ENCODE data around the gene TRAPPC3L.

Gene TRAPPC3L

DNA sequence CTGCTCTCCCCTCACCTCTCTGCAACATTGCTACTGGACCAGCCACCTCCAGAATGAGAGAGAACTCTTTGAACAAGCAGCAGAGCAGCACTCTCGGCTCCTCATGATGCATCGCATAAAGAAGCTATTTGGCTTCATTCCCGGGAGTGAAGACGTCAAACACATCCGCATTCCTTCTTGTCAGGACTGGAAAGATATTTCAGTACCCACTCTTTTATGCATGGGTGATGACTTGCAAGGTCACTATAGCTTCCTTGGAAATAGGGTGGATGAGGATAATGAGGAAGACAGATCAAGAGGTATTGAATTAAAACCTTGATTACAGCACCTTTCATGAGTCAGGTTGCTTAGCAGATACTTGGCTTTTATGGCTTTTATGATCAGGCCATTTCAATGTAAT, 12.4 kb upstream of the TRAPPC3L start:
- no peak for DNase-seq (ENCODE audit: low read depth)

DNA sequence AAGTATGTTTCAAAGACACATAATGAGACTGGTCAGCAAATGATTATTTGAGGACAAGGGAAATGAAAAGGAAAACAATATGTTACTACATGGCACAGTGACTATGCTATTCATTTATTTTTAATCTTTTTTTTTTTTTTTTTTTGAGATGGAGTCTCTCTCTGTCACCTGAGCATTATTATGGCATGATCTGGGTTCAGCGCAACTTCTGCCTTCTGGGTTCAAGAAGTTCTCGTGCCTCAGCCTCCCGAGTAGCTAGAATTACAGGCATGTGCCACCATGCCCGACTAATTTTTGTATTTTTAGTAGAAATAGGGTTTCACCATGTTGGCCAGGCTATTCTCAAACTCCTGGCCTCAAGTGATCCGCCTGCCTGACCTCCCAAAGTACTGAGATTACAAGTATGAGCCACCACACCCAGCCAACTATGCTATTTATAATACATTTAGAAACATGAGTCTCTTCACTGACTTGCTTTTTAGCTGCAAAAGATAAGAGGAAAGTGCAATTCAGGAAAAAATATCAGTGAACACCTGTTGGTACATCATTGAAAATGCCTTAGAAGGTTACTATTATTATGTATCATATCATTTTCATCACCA, 11.4 kb upstream of the TRAPPC3L start:
- DNase-seq (ENCODE audit: low read depth), result no peak

DNA sequence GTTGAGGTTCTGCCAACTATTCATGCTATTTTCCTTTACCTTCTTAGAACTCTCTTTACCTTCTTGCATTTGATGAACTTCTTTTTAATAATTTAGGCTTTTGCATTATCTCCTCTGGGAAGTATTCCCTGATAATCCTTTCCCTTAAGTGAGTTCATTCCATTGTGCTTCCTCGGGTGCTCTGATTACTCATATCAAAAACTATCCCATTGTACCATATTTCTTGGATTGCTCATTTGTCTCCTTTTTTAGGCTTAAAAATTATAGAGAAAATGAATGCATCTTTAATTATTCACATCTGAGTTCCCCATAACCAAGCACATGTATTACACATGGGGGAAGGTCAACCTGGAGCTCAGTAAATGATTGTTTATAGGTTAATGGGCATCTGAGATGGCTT, 10.6 kb upstream of the TRAPPC3L start:
- DNase-seq (ENCODE audit: low read depth), result no peak

DNA sequence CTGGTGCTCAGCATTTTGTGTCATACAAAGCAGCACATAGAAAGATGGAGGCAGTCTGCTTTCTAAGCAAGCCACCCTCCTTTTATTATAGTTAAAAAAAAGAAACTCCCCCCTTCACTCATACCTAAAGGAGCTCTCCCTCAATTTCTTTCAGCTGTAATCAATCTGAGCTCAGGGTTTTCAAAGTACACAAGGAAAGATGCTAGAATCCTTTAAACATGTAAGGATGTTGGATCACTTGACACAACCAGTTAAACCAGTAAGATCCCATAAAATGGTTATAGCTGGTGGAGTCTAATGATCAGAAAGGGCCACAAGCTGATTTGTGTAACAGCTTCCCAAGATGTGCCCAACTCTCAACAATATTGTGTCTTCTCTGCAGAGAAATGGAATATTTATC, 8.0 kb upstream of the TRAPPC3L start, which contains the start of gene CALHM4:
CALHM4 (plus strand) TSS at position 301 of the 400 bp plus-strand sequence; CDS start at position 344, 43 bp downstream.
- no peak for DNase-seq (ENCODE audit: low read depth)

DNA sequence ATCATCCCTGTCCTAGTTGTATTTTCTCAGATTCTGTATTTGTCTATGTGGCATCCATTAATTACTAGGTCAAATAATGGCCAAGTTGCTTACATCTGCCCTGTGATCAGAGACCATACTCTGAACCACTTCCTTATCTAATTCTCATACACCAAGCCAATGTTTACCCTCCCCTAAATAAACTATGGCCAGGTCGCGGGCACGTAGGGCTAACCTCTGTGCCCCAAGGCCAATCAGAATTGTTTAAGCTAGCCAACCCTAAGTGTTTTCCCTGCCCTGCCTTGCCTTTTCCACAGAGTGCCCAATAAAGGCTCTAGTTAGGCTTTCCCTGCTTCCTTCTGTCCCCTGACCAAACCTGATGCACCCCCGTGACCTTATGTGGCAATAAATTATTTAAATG, 5.3 kb upstream of the TRAPPC3L start:
- no peak for DNase-seq (ENCODE audit: low read depth)

DNA sequence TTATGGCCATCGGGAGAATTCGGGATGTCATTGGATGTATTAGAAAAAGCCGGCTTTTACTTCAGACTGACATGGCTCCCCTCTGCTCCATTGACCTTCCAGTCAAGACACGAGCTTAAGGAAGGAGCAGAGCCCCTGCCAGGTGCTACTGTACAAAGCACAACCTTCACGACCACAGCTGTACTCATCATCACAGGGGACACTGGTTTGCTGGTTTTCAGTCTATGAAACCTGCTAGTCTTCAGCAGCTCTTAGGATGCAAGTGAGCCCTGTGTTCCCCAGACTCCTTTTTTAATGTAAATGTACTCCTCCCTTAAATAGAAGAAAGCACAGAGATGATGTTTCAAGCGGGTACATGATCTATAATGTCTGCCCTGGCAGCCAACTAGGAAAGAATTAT, 1.9 kb upstream of the TRAPPC3L start:
- DNase-seq (ENCODE audit: low read depth), result no peak

DNA sequence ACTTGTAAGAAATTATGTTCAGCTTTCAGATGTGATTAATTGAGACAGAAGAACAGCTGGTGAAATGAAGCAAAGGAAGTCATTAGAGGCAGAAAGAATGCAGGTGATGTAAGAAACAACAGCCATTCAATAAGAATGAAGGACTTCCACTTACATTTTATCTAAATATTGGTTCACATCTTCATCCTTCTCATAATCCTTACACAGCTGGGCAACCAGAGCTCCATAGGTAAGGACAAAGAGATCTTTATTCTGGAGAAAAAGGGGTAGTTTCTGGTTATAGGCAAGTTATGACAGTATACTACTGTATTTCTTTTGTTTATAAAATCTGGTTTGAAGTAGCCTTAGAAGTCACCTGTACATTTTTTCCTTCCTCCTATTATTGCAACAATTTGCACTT, 2.3 kb downstream of the TRAPPC3L start:
- no peak for DNase-seq (ENCODE audit: low read depth)

DNA sequence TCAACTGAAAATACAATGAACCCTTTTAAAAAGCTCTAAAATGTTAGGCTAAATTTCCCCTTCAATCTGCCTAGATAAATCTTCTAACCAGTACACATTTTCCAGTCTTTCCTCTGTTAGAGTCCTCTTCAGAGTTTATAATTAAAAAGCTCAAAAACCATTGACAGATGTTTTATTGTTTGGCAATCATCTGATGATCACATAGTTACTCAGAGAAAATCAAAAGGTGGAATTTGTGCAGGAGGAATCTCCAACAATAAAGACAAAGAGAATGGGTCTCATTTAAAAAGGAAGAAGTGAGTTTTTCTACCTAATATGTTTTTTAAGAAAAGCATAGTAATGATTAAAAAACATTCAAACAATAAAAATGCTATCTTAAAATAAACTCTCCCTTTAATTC, 3.1 kb downstream of the TRAPPC3L start:
- no peak for DNase-seq (ENCODE audit: low read depth)

DNA sequence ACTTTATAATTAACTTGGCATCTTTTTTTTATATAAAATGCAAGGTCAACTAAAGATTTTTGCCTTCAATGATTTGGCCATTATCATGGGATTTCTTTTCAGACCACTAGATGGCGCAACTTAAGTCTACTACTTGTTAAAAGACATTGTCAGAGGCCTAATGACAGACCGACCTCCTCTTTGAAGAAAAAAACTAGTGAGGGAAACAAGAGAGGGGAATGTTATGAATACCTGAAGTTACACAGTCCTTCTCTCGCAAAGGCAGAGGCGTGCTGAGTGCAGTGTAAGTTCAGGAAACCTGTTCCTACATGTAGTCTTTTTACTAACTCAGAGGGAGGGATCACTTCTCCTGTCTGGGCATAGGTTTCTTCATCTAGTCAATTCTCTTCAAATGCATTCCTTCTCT, 9.3 kb downstream of the TRAPPC3L start:
- DNase-seq (ENCODE audit: low read depth), result no peak

DNA sequence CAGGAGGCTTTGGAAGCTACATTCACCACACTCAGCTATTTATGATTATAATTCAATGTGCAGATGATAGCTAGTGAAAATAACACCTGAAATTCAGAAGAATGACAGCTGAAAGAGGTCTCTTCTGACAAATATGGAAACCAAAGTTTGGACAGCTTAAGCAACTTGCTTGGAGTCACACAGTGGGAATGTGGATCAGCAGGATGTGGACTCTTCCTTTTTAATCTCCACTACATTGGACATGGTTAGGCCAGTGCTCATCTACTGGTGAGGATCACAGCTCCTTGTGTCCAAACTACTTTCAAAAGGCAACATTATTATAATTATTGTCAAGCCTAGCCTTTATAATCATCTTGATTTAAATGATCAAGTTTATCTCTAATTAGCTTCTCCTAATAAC, 10.4 kb downstream of the TRAPPC3L start:
- no peak for DNase-seq (ENCODE audit: low read depth)

DNA sequence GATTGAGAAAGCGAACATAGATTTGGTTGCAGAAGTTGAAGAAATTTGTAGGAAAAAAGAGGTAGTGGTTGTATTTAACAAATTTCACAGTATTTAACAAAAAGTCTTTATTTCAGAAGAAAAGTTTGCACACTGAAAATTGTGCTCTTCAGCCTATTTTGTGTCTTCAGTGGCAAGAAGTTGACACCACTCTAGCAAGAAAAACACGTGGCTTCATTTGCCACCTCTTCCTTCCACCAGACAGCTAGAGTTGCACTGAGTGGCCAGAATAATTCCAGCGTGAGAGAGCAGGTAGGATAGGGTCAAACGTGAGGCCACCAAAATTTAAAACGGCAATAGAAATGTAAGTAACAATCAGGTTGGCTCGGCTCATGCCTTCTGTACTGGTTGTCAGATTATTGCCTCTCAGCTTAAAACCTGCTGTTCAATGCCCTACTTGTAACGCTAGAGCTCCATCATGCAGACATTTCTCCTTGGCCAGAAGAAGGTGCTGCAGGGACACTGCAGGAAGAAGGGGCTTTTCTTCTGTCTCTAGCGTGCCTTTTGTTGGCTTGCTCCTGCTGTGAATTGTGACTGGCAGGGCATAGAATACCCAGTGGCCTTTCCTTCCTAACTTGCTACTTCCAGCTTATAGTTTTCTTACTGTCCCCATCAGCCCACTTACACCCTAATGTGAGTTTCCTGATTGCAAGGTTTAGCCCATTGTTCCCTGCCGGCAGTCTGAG, 12.1 kb downstream of the TRAPPC3L start:
- DNase-seq (ENCODE audit: low read depth), result no peak

DNA sequence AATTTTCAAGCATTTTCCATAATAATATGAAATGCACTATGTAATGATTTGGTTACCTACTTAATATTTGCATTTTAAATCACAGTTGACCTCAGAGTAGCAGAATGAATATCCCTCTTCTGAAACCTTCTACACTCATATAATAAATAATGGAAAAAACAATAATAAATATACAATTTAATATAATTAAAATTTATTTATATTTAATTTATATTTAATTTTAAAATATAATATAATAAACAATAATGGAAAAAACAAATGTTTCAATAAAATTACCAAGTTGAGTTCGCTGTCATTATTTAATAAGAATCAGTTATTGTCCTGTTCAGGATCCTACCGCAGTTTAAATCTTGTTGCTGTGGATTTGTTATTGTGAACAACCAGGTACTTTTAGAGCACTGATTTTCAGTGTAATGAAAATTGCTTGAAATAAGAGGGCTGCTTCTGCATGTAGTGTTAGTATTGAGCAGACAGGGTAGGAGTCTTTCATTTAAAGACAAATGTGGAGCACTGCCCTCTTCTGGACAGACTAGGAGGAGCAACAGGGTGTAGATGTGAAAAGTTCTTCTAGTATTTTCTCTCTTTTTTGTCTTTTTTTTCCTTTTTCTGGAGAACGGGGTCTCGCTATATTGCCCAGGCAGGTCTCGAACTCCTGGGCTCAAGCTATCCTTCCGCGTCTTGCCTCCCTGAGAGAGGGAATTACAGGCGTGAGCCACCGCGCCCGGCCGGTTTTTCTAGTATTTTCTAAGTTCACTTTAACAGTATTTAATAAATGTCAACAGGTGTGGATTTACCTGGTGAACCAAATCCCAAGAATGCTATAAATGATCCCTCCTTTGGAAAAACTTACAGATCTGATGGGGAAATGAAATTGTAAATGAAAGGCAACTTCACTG, 13.6 kb downstream of the TRAPPC3L start:
- DNase-seq (ENCODE audit: low read depth), result peak; percentile 47

DNA sequence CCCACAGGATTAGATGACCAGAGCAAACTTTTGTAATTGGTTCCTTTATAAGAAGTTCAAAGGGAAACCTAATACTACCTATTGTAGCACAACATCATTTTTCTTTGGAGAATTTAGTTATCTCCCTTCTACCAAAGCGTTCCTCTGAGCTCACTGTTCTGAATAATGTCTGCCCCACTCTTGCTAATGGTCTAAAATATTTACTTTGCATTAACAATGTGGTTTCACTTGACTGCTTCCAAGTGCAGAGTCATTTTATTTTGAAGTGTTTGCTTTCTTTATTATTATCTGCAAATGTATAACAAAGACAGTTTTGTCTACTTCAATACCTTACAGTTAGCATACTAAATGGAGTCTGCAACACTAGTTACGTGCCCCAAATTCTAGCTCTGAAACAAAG, 15.0 kb downstream of the TRAPPC3L start:
- no peak for DNase-seq (ENCODE audit: low read depth)

DNA sequence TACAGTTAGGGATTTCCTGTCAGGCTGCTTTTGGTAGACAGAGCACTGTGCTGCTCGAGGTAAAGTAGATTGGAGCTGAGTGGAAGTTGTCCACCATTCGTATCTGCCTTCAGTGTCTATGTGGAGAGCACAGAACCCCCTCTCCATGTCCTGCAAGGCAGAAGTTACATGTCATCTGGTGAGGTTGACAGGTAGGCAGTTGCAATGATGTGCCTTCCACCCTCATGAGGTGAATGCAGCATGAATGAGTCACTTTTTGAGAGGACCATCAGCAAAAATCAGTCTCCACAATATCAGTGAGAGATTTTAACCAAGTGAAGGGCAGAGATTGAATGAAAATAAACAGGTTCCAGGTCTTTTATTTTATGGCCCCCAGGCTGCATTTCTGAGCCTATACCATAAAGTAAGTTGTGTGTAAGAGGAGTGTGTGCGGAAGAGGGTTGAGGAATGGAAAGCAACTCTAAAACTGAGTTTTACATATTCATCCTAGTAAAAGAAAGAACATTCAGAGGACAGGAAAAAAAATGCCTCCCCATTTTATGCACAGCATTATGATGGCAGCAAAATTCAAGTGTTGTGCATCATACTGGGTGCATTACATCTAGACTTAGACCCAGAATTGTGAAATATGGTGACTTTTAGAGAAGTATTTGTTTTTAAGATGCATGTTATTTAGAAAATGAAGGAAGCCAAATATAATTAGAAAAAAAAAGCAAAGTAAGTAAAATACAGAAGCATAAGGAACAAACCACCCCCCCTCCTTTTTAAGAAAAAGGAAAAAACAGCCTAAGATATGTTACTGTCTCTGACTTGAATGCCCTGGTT, 15.8 kb downstream of the TRAPPC3L start:
- no peak for DNase-seq (ENCODE audit: low read depth)

DNA sequence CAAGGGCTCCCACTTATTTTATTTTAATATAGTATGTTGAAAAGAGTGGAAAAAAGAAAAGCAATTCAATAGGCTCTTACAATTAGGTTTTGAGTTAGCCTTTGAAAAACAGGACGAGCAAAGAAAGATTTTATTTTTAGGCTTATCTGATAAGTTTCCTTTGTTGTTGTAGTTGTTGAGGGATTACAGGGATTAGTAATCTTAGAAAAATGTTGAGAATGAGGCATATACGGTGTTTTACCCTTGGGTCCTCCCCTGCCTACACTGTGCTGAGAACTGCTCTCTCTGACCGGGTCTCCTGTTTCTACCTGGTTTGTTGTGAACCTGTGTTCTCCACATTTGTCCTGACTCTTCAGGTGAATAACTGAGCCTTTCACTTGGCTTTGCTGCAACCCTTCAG, 16.7 kb downstream of the TRAPPC3L start:
- no peak for DNase-seq (ENCODE audit: low read depth)

DNA sequence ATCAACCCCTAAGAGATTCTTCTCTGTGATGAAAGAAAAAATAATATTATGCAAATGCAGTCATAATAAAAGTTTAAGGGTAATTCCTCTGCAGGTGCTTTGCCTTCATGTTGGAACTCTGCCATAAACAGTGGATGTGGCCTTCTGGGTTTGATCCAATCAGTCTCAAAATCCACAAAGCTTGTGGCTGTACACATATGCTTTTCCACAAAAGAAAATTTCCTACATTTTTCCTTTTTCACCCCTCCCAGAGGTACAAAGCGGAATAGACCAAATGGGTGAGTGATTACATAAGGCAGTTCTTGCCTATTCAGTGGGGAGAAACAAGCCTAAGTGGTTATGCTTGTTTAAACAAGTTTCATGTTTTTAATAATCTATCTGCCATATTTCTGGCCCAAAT, 17.4 kb downstream of the TRAPPC3L start:
- no peak for DNase-seq (ENCODE audit: low read depth)

DNA sequence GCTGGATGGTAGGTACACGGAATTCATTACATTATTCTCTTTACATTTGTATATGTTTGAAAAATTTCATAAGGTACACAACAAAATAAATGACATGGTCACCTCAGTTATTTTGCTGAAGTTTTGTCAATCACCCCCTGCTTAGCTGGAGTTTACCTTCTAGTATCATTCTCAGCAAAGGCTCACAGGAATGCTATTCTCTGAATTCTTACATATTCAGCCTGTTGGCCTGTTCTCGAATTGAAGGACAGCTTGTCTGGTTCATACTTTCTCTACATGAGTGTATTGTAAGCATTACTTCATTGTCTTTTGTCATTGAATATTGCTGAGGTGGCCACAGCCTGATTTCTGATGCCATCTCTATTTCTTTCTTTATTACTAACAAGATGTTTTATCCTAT, 21.2 kb downstream of the TRAPPC3L start:
- DNase-seq (ENCODE audit: low read depth), result no peak

DNA sequence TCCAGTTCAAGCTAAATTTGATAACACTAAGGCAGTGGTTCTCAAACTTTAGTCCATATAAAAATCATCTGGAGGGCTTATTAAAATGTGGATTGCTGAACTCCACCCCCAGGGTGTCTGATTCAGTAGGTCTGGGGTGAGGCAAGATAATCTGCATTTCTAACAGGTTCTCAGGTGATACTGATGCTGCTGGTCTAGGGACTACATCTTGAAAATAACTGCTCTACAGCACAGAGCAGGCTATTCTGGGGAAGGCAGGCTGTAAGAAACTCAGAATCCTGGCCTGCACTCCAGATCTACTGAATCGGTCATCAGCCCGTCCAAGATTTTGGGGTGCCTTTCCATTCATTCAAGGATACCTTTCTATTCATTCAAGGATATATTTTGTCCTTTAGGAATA, 22.6 kb downstream of the TRAPPC3L start:
- no peak for DNase-seq (ENCODE audit: low read depth)

DNA sequence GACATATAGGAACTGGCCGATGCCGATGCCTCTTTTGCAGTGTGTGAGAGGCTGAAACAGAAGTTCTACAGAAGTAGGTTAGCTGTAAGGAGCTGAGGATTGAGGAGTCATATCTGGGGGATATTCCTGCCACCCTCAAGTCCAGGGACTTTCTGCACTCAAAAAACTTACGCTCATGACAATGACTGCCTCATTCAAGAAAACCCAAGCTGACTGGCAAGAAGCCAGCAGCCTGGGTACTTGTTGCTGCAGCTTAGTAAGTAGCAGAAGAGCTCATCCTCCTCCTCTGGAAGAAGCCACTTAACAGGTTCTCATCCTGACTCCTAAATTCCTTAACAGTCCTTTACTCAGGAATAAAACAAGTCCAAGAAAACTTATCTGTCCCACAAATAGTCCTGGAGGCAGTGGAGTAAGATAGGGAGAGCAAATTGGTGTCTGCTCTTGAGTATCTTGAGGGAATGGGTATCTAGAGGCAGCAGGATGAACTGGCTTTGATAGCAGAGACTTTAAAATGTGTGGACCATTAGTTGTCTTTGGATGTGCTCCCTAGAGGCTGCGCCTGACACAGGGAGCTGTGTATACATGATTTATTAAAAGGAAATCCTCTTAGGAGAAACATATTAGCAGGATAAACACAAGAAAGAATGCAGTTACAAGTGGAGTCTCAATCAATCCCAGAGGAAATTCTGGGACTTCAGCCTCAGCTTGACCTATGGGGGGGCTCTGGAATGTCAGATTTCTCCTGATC, 26.7 kb downstream of the TRAPPC3L start:
- DNase-seq (ENCODE audit: low read depth), result no peak

DNA sequence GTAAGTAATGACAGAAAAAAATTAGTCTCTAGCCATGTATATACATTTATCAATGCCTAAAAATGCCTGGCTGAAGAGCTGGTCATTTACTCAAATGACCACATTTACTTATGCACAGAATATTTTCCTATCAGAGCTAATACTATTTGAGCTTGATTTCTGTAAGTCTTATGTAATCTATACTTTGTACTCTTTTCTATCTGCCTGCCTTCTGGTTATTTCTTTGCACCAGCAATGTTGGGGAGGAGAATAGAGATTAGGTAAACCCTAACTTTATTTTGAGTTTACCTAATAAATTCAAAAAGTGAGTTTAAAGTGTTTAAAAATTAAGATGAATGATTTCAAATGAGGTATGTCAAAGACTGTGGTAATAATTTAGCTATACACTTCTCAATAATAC, 30.3 kb downstream of the TRAPPC3L start:
- no peak for DNase-seq (ENCODE audit: low read depth)

DNA sequence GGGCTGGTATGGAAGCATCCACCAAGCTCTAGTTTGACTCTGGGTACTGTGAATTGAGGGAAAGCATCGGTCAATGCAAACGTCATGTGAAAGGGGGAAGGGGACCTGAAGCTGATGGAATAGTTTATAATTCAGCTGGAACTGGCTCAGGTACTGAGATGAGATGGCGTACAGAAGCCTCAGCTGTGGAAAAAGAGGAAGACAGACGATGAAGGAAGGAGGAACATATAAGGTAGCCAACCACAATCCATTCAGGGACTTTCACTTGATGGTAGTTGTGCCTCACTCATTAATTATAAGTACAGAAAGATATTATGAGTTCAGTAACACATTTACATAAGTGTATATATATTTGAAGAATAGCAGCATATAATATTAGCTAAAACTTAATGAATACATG, 31.4 kb downstream of the TRAPPC3L start:
- no peak for DNase-seq (ENCODE audit: low read depth)
